Type B pancreatic cell (in vitro differentiated cells): ENCODE results near the gene PKM. TPM values are rescaled to one million over a fixed set of nuclear protein-coding genes. Genes with fewer than 3 reads are reported as not detected.
A peak's percentile ranks its signal among the peaks of the same experiment; 100 is the strongest.

Source experiments
- DNase-seq: peaks from one replicate; pipeline ENCODE4 v3.0.0; 2021; ENCODE audit warnings: mixed read lengths; ENCODE audit not compliant: unreplicated experiment; ENCODE audit errors: extremely low spot score
- H3K27ac Mint-ChIP-seq: 2 replicates; pipeline ENCODE4 v1.8.0; 2021; ENCODE audit warnings: mild to moderate bottlenecking, mixed read lengths
- H3K27me3 Mint-ChIP-seq: 2 replicates; pipeline ENCODE4 v1.8.0; 2021; ENCODE audit warnings: mixed read lengths
- H3K36me3 Mint-ChIP-seq: 2 replicates; pipeline ENCODE4 v1.8.0; 2021; ENCODE audit warnings: mixed read lengths
- H3K4me1 Mint-ChIP-seq: one replicate; pipeline ENCODE4 v1.8.0; 2021; ENCODE audit warnings: mixed read lengths; ENCODE audit not compliant: unreplicated experiment
- H3K4me3 Mint-ChIP-seq: 2 replicates; pipeline ENCODE4 v1.8.0; 2021; ENCODE audit warnings: mild to moderate bottlenecking, mixed read lengths
- H3K9me3 Mint-ChIP-seq: 2 replicates; pipeline ENCODE4 v1.8.0; 2021; ENCODE audit warnings: mixed read lengths
- CTCF ChIP-seq: fragments of 200-600 bp; sonication (generic); conservative IDR thresholded peaks from 2 replicates; pipeline ENCODE4 v1.5.0; 2021; ENCODE audit warnings: antibody characterized with exemption, mild to moderate bottlenecking
- total RNA-seq: library from RNA; stranded (reverse); gene quantifications from 2 replicates; pipeline ENCODE4 v1.2.1, GENCODE V29; 2021; ENCODE audit warnings: low replicate concordance

Gene PKM
- total RNA-seq, 1 donor from 2014 or later: 663 TPM

- H3K4me1 Mint-ChIP-seq: peaks cover 57% of the 10 kb centered on the region
- no peak for TF ChIP-seq CTCF
- H3K36me3 Mint-ChIP-seq: peaks cover 29% of the 10 kb centered on the region
Measured at GRCh38 chr15:72227720-72228119, 3.3 kb downstream of the PKM start.

GRCh38 chr15:72227192-72227586, 3.8 kb downstream of the PKM start:
- peak overlapping the region; percentile 93 for H3K27ac Mint-ChIP-seq
- H3K9me3 Mint-ChIP-seq: no peaks in the 10 kb centered on the region
- no peak for DNase-seq
- H3K36me3 Mint-ChIP-seq: peaks cover 32% of the 10 kb centered on the region
- no peak for TF ChIP-seq CTCF
- H3K27me3 Mint-ChIP-seq: no peaks in the 10 kb centered on the region
- peak overlapping the region; percentile 85 for H3K4me3 Mint-ChIP-seq
- peaks cover 56% of the 10 kb centered on the region for H3K4me1 Mint-ChIP-seq

More at GRCh38 chr15:72227720-72228119, 3.3 kb downstream of the PKM start:
- no peaks in the 10 kb centered on the region for H3K9me3 Mint-ChIP-seq
- H3K4me3 Mint-ChIP-seq: peak overlapping the region; percentile 95
- no peaks in the 10 kb centered on the region for H3K27me3 Mint-ChIP-seq
- peak overlapping the region; percentile 91 for H3K27ac Mint-ChIP-seq
- DNase-seq: no peak

GRCh38 chr15:72223278-72223677, 7.7 kb downstream of the PKM start:
- H3K9me3 Mint-ChIP-seq: no peaks in the 10 kb centered on the region
- DNase-seq: no peak
- no peak for TF ChIP-seq CTCF
- no peak overlapping the region for H3K27ac Mint-ChIP-seq
- no peak overlapping the region for H3K4me3 Mint-ChIP-seq
- no peaks in the 10 kb centered on the region for H3K27me3 Mint-ChIP-seq
- peaks cover 45% of the 10 kb centered on the region for H3K36me3 Mint-ChIP-seq
- peaks cover 64% of the 10 kb centered on the region for H3K4me1 Mint-ChIP-seq

GRCh38 chr15:72222393-72222792, 8.6 kb downstream of the PKM start:
- peaks cover 44% of the 10 kb centered on the region for H3K36me3 Mint-ChIP-seq
- no peaks in the 10 kb centered on the region for H3K27me3 Mint-ChIP-seq
- TF ChIP-seq CTCF: no peak
- H3K27ac Mint-ChIP-seq: no peak overlapping the region
- no peaks in the 10 kb centered on the region for H3K9me3 Mint-ChIP-seq
- DNase-seq: no peak
- peak overlapping the region; percentile 6 for H3K4me3 Mint-ChIP-seq
- peaks cover 57% of the 10 kb centered on the region for H3K4me1 Mint-ChIP-seq

- Mint-ChIP-seq H3K27ac (peak overlapping the region; percentile 27), H3K9me3 (no peaks in the 10 kb centered on the region), H3K4me1 (peaks cover 47% of the 10 kb centered on the region), H3K4me3 (no peak overlapping the region), H3K36me3 (peaks cover 43% of the 10 kb centered on the region), H3K27me3 (no peaks in the 10 kb centered on the region)
- TF ChIP-seq CTCF: no peak
- no peak for DNase-seq
Measured at GRCh38 chr15:72220687-72221086, 10.3 kb downstream of the PKM start.

- TF ChIP-seq CTCF: no peak
- Mint-ChIP-seq H3K9me3 (no peaks in the 10 kb centered on the region), H3K4me1 (peaks cover 24% of the 10 kb centered on the region), H3K36me3 (peaks cover 35% of the 10 kb centered on the region), H3K27ac (no peak overlapping the region), H3K27me3 (no peaks in the 10 kb centered on the region), H3K4me3 (no peak overlapping the region)
- no peak for DNase-seq
Measured at GRCh38 chr15:72217216-72217615, 13.8 kb downstream of the PKM start.
